Neural crest cell (in vitro differentiated cells): Measurements from ENCODE around the gene IP6K3. TPM values are rescaled to one million over a fixed set of nuclear protein-coding genes. Genes with fewer than 3 reads are reported as not detected.

Experiments
- DNase-seq: peaks from one replicate; pipeline ENCODE4 v3.0.0; 2021; ENCODE audit warnings: low read depth, mixed read lengths, low spot score
- H3K27ac Mint-ChIP-seq: one replicate; pipeline ENCODE4 v1.8.0; 2021; ENCODE audit warnings: mild to moderate bottlenecking, mixed read lengths; ENCODE audit not compliant: unreplicated experiment
- H3K27me3 Mint-ChIP-seq: 2 replicates; pipeline ENCODE4 v1.8.0; 2021; ENCODE audit warnings: low read depth, mild to moderate bottlenecking, mixed read lengths
- H3K36me3 Mint-ChIP-seq: 2 replicates; pipeline ENCODE4 v1.8.0; 2021; ENCODE audit warnings: low read depth, mild to moderate bottlenecking, mixed read lengths
- H3K4me1 Mint-ChIP-seq: 2 replicates; pipeline ENCODE4 v1.8.0; 2021; ENCODE audit warnings: mixed read lengths
- H3K4me3 Mint-ChIP-seq: one replicate; pipeline ENCODE4 v1.8.0; 2021; ENCODE audit warnings: mild to moderate bottlenecking, mixed read lengths
- H3K9me3 Mint-ChIP-seq: 2 replicates; pipeline ENCODE4 v1.8.0; 2021; ENCODE audit warnings: mixed read lengths
- total RNA-seq: library from RNA; stranded (reverse); gene quantifications from 2 replicates; pipeline ENCODE4 v1.2.1, GENCODE V29; 2021
- TF ChIP-seq, protein P1 (sequence below): fragments of 200-600 bp; sonication (generic); conservative IDR thresholded peaks from 2 replicates; pipeline ENCODE4 v1.5.0; 2021; ENCODE audit warnings: antibody characterized with exemption, mild to moderate bottlenecking

IP6K3 gene
- total RNA-seq, 1 donor from 2014 or later, result 0.72 TPM

DNA sequence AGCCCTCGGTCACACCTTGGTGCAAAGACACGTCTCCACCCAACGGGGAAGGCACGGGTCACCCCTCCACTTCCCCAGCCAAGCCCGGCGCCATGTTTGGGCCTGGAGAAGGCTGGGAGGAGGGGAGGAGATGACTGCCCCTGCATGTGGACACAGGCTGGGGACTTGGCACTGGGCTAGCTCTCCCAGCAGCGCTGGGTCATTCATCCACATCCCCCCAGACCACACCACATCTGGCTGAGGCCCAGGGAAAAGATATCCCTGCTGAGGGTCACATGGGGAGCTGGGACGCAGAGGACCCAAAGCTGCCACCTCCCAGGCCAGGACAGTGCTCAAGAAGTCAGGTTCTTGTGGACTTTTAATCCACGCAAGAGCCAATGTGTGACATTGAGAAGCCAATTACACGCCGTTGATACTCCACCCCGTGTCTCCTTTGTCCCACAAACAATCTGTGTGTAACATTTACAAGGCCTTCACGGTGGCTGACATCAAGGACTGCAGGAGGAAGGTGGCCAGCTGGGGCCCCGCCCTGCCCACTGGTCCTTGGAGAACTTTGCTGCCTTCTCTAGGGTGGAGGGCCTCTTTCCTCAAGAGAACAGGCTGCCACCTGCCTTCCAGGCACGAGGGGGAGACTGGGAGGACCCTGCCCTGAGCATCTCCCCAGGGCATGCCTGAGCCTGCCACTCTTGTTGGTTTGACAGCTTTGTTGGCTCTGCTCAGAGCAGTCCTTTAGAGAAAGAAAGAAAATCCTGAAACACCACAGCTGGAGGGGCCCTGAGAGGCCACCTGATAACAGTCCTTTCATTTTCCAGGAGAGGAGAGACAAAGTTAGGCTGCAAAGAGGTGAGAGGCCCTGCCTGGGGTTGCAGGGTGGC is 5.3 kb upstream of the IP6K3 start:
- Mint-ChIP-seq H3K36me3 (no peaks in the 10 kb centered on the region), H3K9me3 (no peaks in the 10 kb centered on the region), H3K27ac (peak overlapping the region; percentile 19), H3K4me3 (no peak overlapping the region), H3K27me3 (no peaks in the 10 kb centered on the region), H3K4me1 (peaks cover 15% of the 10 kb centered on the region)
- DNase-seq, result no peak
- TF ChIP-seq, protein P1, sequence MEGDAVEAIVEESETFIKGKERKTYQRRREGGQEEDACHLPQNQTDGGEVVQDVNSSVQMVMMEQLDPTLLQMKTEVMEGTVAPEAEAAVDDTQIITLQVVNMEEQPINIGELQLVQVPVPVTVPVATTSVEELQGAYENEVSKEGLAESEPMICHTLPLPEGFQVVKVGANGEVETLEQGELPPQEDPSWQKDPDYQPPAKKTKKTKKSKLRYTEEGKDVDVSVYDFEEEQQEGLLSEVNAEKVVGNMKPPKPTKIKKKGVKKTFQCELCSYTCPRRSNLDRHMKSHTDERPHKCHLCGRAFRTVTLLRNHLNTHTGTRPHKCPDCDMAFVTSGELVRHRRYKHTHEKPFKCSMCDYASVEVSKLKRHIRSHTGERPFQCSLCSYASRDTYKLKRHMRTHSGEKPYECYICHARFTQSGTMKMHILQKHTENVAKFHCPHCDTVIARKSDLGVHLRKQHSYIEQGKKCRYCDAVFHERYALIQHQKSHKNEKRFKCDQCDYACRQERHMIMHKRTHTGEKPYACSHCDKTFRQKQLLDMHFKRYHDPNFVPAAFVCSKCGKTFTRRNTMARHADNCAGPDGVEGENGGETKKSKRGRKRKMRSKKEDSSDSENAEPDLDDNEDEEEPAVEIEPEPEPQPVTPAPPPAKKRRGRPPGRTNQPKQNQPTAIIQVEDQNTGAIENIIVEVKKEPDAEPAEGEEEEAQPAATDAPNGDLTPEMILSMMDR, result no peak

DNA sequence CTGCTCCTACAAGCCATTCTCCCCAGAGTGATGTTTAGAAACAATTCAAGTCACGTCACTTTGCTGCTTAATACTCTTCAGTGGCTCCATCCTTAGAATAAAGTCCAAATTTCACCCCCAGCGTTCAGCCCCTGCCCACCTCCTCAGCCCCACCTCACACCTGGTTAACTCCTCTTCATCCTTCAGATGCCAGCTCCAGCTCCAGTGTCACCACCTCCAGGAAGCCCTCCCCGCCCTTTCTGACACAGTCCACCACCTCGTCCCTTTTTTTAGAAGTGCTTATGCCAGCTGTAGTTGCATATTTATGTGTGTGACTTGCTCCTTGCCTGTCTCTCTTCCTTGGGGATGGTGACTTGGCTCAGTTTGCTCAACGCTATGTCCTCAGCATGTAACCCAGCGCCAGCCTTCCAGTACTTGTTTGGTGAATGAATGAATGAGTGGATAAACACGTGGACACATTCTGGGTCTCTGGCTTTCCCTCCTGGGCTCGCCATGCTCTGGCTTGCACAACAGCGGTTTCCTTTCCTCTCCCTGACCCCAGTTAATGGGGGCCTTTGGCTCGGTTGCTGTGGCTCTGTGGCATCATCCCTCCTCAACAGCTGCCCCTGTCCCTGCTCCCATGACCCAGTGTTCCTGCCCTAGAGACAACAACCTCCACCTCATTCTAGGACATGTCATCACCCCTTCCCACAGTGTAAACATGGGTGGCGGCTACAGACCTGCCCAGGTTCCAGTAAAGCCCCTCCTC is 3.7 kb upstream of the IP6K3 start:
- no peak overlapping the region for H3K27ac Mint-ChIP-seq
- TF ChIP-seq, protein P1, result no peak
- peaks cover 27% of the 10 kb centered on the region for H3K4me1 Mint-ChIP-seq
- no peak for DNase-seq
- H3K9me3 Mint-ChIP-seq, result no peaks in the 10 kb centered on the region
- H3K4me3 Mint-ChIP-seq, result no peak overlapping the region
- H3K36me3 Mint-ChIP-seq, result no peaks in the 10 kb centered on the region
- H3K27me3 Mint-ChIP-seq, result no peaks in the 10 kb centered on the region

DNA sequence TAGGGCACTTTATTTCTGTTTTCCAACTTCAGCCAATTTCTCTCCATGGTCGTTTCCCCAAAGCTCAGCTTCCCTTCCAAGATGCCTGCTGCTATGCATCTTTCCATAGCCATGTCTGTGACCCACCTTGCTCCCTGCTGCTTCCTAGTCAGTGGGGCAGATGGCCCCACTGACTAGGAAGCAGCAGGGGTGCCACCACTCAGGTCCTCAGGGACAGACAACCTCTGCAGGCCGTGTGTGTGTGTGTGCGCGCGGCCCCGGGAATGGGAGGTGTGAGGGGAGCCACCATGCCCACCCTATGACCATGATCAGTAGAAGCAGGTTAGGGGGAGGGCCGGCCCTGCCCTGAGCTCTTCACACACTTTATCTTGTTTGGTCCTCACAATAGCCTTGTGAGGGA is 2.7 kb upstream of the IP6K3 start:
- Mint-ChIP-seq H3K4me1 (peaks cover 35% of the 10 kb centered on the region), H3K36me3 (no peaks in the 10 kb centered on the region), H3K4me3 (no peak overlapping the region), H3K27me3 (no peaks in the 10 kb centered on the region), H3K9me3 (no peaks in the 10 kb centered on the region), H3K27ac (no peak overlapping the region)
- TF ChIP-seq, protein P1, result no peak
- DNase-seq, result no peak

DNA sequence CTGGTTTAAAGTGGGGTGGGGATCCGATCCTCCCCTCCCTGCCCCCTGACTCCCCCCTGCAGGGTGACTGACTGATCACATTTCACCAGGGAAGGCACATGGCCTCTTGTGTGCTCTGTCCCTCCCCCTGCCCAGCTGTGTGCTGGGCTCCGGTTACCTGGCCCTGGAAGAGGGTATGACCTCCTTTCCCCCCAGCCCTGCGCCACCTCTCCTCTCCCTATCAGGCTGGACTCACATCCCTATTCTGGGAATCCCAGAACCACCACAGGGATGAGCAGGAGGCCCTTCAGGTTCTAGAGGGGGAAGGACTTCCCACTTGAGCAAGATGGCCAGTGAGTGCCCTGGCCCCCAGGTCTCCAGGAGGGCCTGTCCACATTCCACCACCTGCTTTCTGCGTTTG is 2.1 kb upstream of the IP6K3 start:
- Mint-ChIP-seq H3K9me3 (no peaks in the 10 kb centered on the region), H3K27ac (no peak overlapping the region), H3K36me3 (no peaks in the 10 kb centered on the region), H3K4me1 (peaks cover 40% of the 10 kb centered on the region), H3K27me3 (no peaks in the 10 kb centered on the region), H3K4me3 (no peak overlapping the region)
- no peak for DNase-seq
- TF ChIP-seq, protein P1, result no peak

DNA sequence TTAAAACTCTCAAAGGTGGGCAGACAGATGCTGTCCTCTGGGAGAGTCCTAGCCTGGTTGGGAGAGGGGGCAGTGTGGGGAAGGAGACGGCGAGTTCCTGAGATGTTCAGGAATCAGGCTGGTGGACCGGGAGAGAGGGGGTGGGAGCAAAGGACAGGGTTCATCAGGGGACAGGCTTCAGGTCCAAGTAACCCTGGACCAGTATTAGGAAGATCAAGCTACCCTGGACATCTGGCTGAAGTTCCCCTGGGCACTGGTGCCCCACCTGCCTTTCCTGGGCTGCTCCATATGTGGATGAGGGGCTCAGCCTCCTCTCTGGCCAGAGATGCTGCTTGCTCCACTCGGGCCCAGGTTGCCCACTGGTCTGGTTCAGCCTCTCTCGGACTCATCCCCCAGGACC is 1.1 kb upstream of the IP6K3 start:
- Mint-ChIP-seq H3K27me3 (no peaks in the 10 kb centered on the region), H3K27ac (peak overlapping the region; percentile 27), H3K9me3 (no peaks in the 10 kb centered on the region), H3K4me1 (peaks cover 40% of the 10 kb centered on the region), H3K36me3 (no peaks in the 10 kb centered on the region), H3K4me3 (no peak overlapping the region)
- TF ChIP-seq, protein P1, result no peak
- no peak for DNase-seq
